ENCODE results near the gene RALGAPA1. TPM values are rescaled to one million over a fixed set of nuclear protein-coding genes. Genes with fewer than 3 reads are reported as not detected.
"Not testable (repeated sequence)": the region's sequence is repeated elsewhere in the genome, so short reads cannot be mapped to it uniquely, and the experiment has no call there.

The RALGAPA1 gene
- total RNA-seq, 1 experiment from 2014 or later = 138 TPM

GRCh38 chr14:35696575-35696974 is 112.5 kb downstream of the RALGAPA1 start:
- Histone ChIP-seq H3K4me2 (ENCODE audit: low read depth, low read length, poor library complexity, severe bottlenecking) (no peak overlapping the region), H3K27ac (ENCODE audit: low read length) (no peak overlapping the region), H2AFZ (ENCODE audit: low read length) (no peak overlapping the region), H3K9me2 (replicated peaks; ENCODE audit: insufficient read depth, low read length) (no peaks in the 10 kb centered on the region), H3K4me3 (ENCODE audit: low read length) (no peak overlapping the region), H3K36me3 (ENCODE audit: insufficient read depth, low read length) (no peaks in the 10 kb centered on the region), H3K4me1 (ENCODE audit: low read length) (peaks cover 13% of the 10 kb centered on the region; the same call in 1 of the 2 replicates), H3K9me3 (ENCODE audit: low read length) (no peaks in the 10 kb centered on the region), H3K27me3 (ENCODE audit: low read length) (no peaks in the 10 kb centered on the region), H3K9ac (ENCODE audit: low read length) (no peak overlapping the region), H4K20me1 (ENCODE audit: insufficient read depth, low read depth, low read length) (no peaks in the 10 kb centered on the region), H3K79me2 (ENCODE audit: low read length) (peaks cover 2% of the 10 kb centered on the region; the same call in 1 of the 2 replicates)
- DNase-seq = no peak

DNA sequence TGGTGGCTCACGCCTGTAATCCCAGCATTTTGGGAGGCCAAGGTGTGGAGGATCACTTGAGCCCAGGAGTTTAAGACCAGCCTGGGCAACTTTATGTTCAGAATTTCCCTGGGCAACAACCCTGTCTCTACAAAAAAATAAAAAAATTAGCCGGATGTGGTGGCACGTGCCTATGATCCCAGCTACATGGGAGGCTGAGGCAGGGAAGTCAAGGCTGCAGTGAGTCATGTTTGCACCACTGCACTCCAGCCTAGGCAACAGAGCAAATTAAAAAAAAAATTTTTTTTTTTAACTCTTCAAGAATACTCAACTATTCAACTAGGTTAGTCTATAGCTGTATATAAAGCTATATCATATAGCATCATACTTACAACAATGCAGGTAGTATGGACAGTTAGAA is 113.0 kb downstream of the RALGAPA1 start:
- peaks cover 2% of the 10 kb centered on the region; the same call in 1 of the 2 replicates for H3K79me2 ChIP-seq (ENCODE audit: low read length)
- H3K4me1 ChIP-seq (ENCODE audit: low read length) = peaks cover 13% of the 10 kb centered on the region; the same call in 1 of the 2 replicates
- H3K9me2 ChIP-seq (replicated peaks; ENCODE audit: insufficient read depth, low read length) = no peaks in the 10 kb centered on the region
- H3K9me3 ChIP-seq (ENCODE audit: low read length) = no peaks in the 10 kb centered on the region
- H3K27ac ChIP-seq (ENCODE audit: low read length) = no peak overlapping the region
- H3K9ac ChIP-seq (ENCODE audit: low read length) = no peak overlapping the region
- no peak overlapping the region for H3K4me3 ChIP-seq (ENCODE audit: low read length)
- no peaks in the 10 kb centered on the region for H4K20me1 ChIP-seq (ENCODE audit: insufficient read depth, low read depth, low read length)
- H3K4me2 ChIP-seq (ENCODE audit: low read depth, low read length, poor library complexity, severe bottlenecking) = no peak overlapping the region
- no peaks in the 10 kb centered on the region for H3K36me3 ChIP-seq (ENCODE audit: insufficient read depth, low read length)
- no peak for DNase-seq
- H2AFZ ChIP-seq (ENCODE audit: low read length) = no peak overlapping the region
- H3K27me3 ChIP-seq (ENCODE audit: low read length) = no peaks in the 10 kb centered on the region

DNA sequence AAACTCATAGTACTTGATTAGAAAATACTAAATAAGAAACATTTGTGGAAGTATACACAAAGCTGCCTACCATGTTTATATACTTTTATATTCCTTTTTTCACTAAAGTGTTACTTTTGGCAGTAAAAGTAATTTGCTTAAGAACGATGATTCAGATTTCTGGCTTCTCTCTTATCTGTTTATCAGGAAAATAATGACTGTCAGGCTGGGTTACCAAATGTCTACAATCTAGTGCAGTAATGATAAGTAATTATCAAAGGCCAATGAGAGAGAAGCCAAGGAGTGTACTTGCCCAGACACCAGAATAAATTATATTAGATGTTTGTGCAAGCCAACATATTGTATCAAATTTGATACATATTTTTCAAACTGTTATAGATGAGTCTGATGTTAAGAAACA is 113.4 kb downstream of the RALGAPA1 start:
- no peaks in the 10 kb centered on the region for H4K20me1 ChIP-seq (ENCODE audit: insufficient read depth, low read depth, low read length)

GRCh38 chr14:35695072-35695471 is 114.0 kb downstream of the RALGAPA1 start:
- no peak for DNase-seq
- no peak overlapping the region for H3K4me3 ChIP-seq (ENCODE audit: low read length)

More for the DNA sequence above, 113.4 kb downstream of the RALGAPA1 start:
- Histone ChIP-seq H3K36me3 (ENCODE audit: insufficient read depth, low read length) (no peaks in the 10 kb centered on the region), H3K9me3 (ENCODE audit: low read length) (no peaks in the 10 kb centered on the region), H3K9me2 (replicated peaks; ENCODE audit: insufficient read depth, low read length) (no peaks in the 10 kb centered on the region), H2AFZ (ENCODE audit: low read length) (no peak overlapping the region), H3K27me3 (ENCODE audit: low read length) (no peaks in the 10 kb centered on the region), H3K4me1 (ENCODE audit: low read length) (peaks cover 13% of the 10 kb centered on the region; the same call in 1 of the 2 replicates), H3K79me2 (ENCODE audit: low read length) (peaks cover 2% of the 10 kb centered on the region; the same call in 1 of the 2 replicates), H3K9ac (ENCODE audit: low read length) (no peak overlapping the region), H3K4me2 (ENCODE audit: low read depth, low read length, poor library complexity, severe bottlenecking) (no peak overlapping the region), H3K4me3 (ENCODE audit: low read length) (no peak overlapping the region), H3K27ac (ENCODE audit: low read length) (no peak overlapping the region)
- no peak for DNase-seq

DNA sequence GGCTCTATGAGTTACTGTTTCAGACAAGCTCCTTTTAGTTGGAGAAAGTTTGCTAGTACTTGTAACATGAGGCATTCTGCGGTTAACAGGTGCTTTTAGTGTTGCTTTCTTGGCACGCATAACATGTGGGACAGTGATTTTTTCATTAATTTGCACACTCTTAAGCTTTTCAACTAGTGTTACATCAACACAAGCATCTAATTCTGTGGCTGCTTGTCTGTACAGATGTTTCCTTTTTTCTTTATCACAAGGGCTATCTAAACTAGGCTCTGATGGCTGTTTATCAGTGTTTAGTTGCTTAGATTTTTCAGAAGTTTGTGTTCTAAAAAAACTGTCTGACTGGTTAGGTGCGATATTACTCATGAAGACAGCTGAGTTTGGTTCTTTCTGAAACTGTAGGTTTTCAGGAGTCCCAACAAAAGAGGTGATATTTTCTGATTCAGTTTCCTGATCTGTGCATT is 120.1 kb downstream of the RALGAPA1 start:
- Histone ChIP-seq H2AFZ (ENCODE audit: low read length) (no peak overlapping the region), H3K9me3 (ENCODE audit: low read length) (no peaks in the 10 kb centered on the region), H3K4me1 (ENCODE audit: low read length) (peaks cover 9% of the 10 kb centered on the region), H3K79me2 (ENCODE audit: low read length) (no peaks in the 10 kb centered on the region), H3K9me2 (replicated peaks; ENCODE audit: insufficient read depth, low read length) (no peaks in the 10 kb centered on the region), H3K4me3 (ENCODE audit: low read length) (no peak overlapping the region), H3K36me3 (ENCODE audit: insufficient read depth, low read length) (peaks cover 3% of the 10 kb centered on the region; the same call in 1 of the 2 replicates), H4K20me1 (ENCODE audit: insufficient read depth, low read depth, low read length) (no peaks in the 10 kb centered on the region), H3K4me2 (ENCODE audit: low read depth, low read length, poor library complexity, severe bottlenecking) (no peak overlapping the region), H3K9ac (ENCODE audit: low read length) (no peak overlapping the region), H3K27ac (ENCODE audit: low read length) (no peak overlapping the region), H3K27me3 (ENCODE audit: low read length) (no peaks in the 10 kb centered on the region)
- DNase-seq = no peak

More at GRCh38 chr14:35695072-35695471, 114.0 kb downstream of the RALGAPA1 start:
- no peaks in the 10 kb centered on the region for H3K27me3 ChIP-seq (ENCODE audit: low read length)
- no peaks in the 10 kb centered on the region for H3K9me3 ChIP-seq (ENCODE audit: low read length)
- H3K4me1 ChIP-seq (ENCODE audit: low read length) = peaks cover 9% of the 10 kb centered on the region; the same call in 1 of the 2 replicates
- H4K20me1 ChIP-seq (ENCODE audit: insufficient read depth, low read depth, low read length) = no peaks in the 10 kb centered on the region
- no peak overlapping the region for H2AFZ ChIP-seq (ENCODE audit: low read length)
- H3K9me2 ChIP-seq (replicated peaks; ENCODE audit: insufficient read depth, low read length) = no peaks in the 10 kb centered on the region
- no peaks in the 10 kb centered on the region for H3K36me3 ChIP-seq (ENCODE audit: insufficient read depth, low read length)
- H3K9ac ChIP-seq (ENCODE audit: low read length) = no peak overlapping the region
- no peak overlapping the region for H3K4me2 ChIP-seq (ENCODE audit: low read depth, low read length, poor library complexity, severe bottlenecking)
- H3K79me2 ChIP-seq (ENCODE audit: low read length) = peaks cover 2% of the 10 kb centered on the region; the same call in 1 of the 2 replicates
- no peak overlapping the region for H3K27ac ChIP-seq (ENCODE audit: low read length)

GRCh38 chr14:35688126-35688826 is 120.8 kb downstream of the RALGAPA1 start:
- Histone ChIP-seq H3K27me3 (ENCODE audit: low read length) (no peaks in the 10 kb centered on the region), H3K4me2 (ENCODE audit: low read depth, low read length, poor library complexity, severe bottlenecking) (no peak overlapping the region), H3K9ac (ENCODE audit: low read length) (no peak overlapping the region), H3K9me3 (ENCODE audit: low read length) (no peaks in the 10 kb centered on the region), H3K36me3 (ENCODE audit: insufficient read depth, low read length) (peaks cover 6% of the 10 kb centered on the region; the same call in 1 of the 2 replicates), H3K79me2 (ENCODE audit: low read length) (no peaks in the 10 kb centered on the region), H2AFZ (ENCODE audit: low read length) (no peak overlapping the region), H3K27ac (ENCODE audit: low read length) (no peak overlapping the region), H4K20me1 (ENCODE audit: insufficient read depth, low read depth, low read length) (no peaks in the 10 kb centered on the region), H3K4me1 (ENCODE audit: low read length) (peaks cover 13% of the 10 kb centered on the region), H3K4me3 (ENCODE audit: low read length) (no peak overlapping the region), H3K9me2 (replicated peaks; ENCODE audit: insufficient read depth, low read length) (no peaks in the 10 kb centered on the region)
- no peak for DNase-seq

- H3K4me3 ChIP-seq (ENCODE audit: low read length) = no peak overlapping the region
- H3K27ac ChIP-seq (ENCODE audit: low read length) = no peak overlapping the region
- no peaks in the 10 kb centered on the region for H4K20me1 ChIP-seq (ENCODE audit: insufficient read depth, low read depth, low read length)
- H3K9me3 ChIP-seq (ENCODE audit: low read length) = no peaks in the 10 kb centered on the region
- DNase-seq = peak; percentile 91
- H3K9me2 ChIP-seq (replicated peaks; ENCODE audit: insufficient read depth, low read length) = no peaks in the 10 kb centered on the region
- H3K4me1 ChIP-seq (ENCODE audit: low read length) = peaks cover 19% of the 10 kb centered on the region
- H3K9ac ChIP-seq (ENCODE audit: low read length) = no peak overlapping the region
- H3K4me2 ChIP-seq (ENCODE audit: low read depth, low read length, poor library complexity, severe bottlenecking) = no peak overlapping the region
- H3K79me2 ChIP-seq (ENCODE audit: low read length) = no peaks in the 10 kb centered on the region; the same call in 1 of the 2 replicates
- peaks cover 13% of the 10 kb centered on the region for H3K36me3 ChIP-seq (ENCODE audit: insufficient read depth, low read length)
- H3K27me3 ChIP-seq (ENCODE audit: low read length) = no peaks in the 10 kb centered on the region
- no peak overlapping the region for H2AFZ ChIP-seq (ENCODE audit: low read length)
Observed at GRCh38 chr14:35687335-35687939, 121.7 kb downstream of the RALGAPA1 start.

GRCh38 chr14:35683688-35684087 is 125.4 kb downstream of the RALGAPA1 start:
- H3K4me3 ChIP-seq (ENCODE audit: low read length); H3K27me3 ChIP-seq (ENCODE audit: low read length); H3K9ac ChIP-seq (ENCODE audit: low read length); H2AFZ ChIP-seq (ENCODE audit: low read length); H3K79me2 ChIP-seq (ENCODE audit: low read length); H4K20me1 ChIP-seq (ENCODE audit: insufficient read depth, low read depth, low read length); DNase-seq; H3K9me2 ChIP-seq (replicated peaks; ENCODE audit: insufficient read depth, low read length); H3K9me3 ChIP-seq (ENCODE audit: low read length); H3K4me2 ChIP-seq (ENCODE audit: low read depth, low read length, poor library complexity, severe bottlenecking): not testable (repeated sequence)
- Histone ChIP-seq H3K36me3 (ENCODE audit: insufficient read depth, low read length) (peaks cover 23% of the 10 kb centered on the region), H3K27ac (ENCODE audit: low read length) (0 out of 2 replicates have a peak overlapping the region, but pooled peaks have one; percentile 12), H3K4me1 (ENCODE audit: low read length) (peaks cover 27% of the 10 kb centered on the region)
